Measurements from ENCODE around the gene PSAT1. TPM values are rescaled to one million over a fixed set of nuclear protein-coding genes. Genes with fewer than 3 reads are reported as not detected.

The PSAT1 gene
- total and polyA plus RNA-seq, 2 experiments from 2014 or later, result 414 to 486 TPM

- H3K79me2 ChIP-seq (replicated peaks; ENCODE audit: insufficient read depth), result peaks cover 100% of the 10 kb centered on the region
- peaks cover 82% of the 10 kb centered on the region for H4K20me1 ChIP-seq (replicated peaks; ENCODE audit: insufficient read depth)
- Mint-ChIP-seq H3K9me3 (no peaks in the 10 kb centered on the region), H3K4me1 (peaks cover 31% of the 10 kb centered on the region), H3K36me3 (ENCODE audit: low read depth) (peaks cover 100% of the 10 kb centered on the region), H3K27me3 (ENCODE audit: insufficient read depth, low read depth, poor library complexity) (peaks cover 25% of the 10 kb centered on the region), H3K4me3 (no peak overlapping the region), H3K27ac (peak overlapping the region; percentile 62)
- peaks cover 27% of the 10 kb centered on the region for H3F3A ChIP-seq (replicated peaks; ENCODE audit: low read depth)
- ATAC-seq (no peak), DNase-seq (ENCODE audit: low spot score) (no peak)
- H3K4me2 ChIP-seq, result no peak overlapping the region
- peaks cover 95% of the 10 kb centered on the region for H3K36me3 ChIP-seq (ENCODE audit: insufficient read depth)
- no peaks in the 10 kb centered on the region; the same call in 1 of the 2 replicates for H3K4me1 ChIP-seq (ENCODE audit: insufficient read depth)
- H2AFZ ChIP-seq, result no peak overlapping the region
- no peak overlapping the region for H3K4me3 ChIP-seq
- no peaks in the 10 kb centered on the region for H3K9me2 ChIP-seq (ENCODE audit: insufficient read depth)
- TF ChIP-seq ZNF331 (CRISPR knock-in tag; IDR thresholded peaks at IDR 0.05; ENCODE audit: low read depth), result no peak
- peak; percentile 17 for TF ChIP-seq POLR2AphosphoS5 (IDR thresholded peaks at IDR 0.05; ENCODE audit: low read depth)
- TF ChIP-seq ZNF114 (CRISPR knock-in tag; IDR thresholded peaks at IDR 0.05), result no peak
- H3K27ac ChIP-seq (ENCODE audit: low read depth), result 0 out of 2 replicates have a peak overlapping the region, but pooled peaks have one; percentile 50
- no peaks in the 10 kb centered on the region for H3K27me3 ChIP-seq (ENCODE audit: insufficient read depth)
Measured at GRCh38 chr9:78306222-78307076, 9.5 kb downstream of the PSAT1 start.

- peaks cover 95% of the 10 kb centered on the region for H3K36me3 ChIP-seq (ENCODE audit: insufficient read depth)
- no peak for TF ChIP-seq CREB1 (CRISPR knock-in tag; IDR thresholded peaks at IDR 0.05; ENCODE audit: low read depth)
- no peak for TF ChIP-seq EZH2 (IDR thresholded peaks at IDR 0.05; ENCODE audit: low read depth, unreplicated experiment)
- no peak for TF ChIP-seq NANOG (IDR thresholded peaks at IDR 0.05; ENCODE audit: borderline replicate concordance)
- TF ChIP-seq, protein P1, sequence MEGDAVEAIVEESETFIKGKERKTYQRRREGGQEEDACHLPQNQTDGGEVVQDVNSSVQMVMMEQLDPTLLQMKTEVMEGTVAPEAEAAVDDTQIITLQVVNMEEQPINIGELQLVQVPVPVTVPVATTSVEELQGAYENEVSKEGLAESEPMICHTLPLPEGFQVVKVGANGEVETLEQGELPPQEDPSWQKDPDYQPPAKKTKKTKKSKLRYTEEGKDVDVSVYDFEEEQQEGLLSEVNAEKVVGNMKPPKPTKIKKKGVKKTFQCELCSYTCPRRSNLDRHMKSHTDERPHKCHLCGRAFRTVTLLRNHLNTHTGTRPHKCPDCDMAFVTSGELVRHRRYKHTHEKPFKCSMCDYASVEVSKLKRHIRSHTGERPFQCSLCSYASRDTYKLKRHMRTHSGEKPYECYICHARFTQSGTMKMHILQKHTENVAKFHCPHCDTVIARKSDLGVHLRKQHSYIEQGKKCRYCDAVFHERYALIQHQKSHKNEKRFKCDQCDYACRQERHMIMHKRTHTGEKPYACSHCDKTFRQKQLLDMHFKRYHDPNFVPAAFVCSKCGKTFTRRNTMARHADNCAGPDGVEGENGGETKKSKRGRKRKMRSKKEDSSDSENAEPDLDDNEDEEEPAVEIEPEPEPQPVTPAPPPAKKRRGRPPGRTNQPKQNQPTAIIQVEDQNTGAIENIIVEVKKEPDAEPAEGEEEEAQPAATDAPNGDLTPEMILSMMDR (conservative IDR thresholded peaks at IDR 0.05; ENCODE audit: low read depth in 2 of 2), result no peak
- no peak for TF ChIP-seq EZH2phosphoT487 (IDR thresholded peaks at IDR 0.05; ENCODE audit: unreplicated experiment)
- H3K4me2 ChIP-seq, result no peak overlapping the region
- peaks cover 27% of the 10 kb centered on the region for H3F3A ChIP-seq (replicated peaks; ENCODE audit: low read depth)
- H3K27me3 ChIP-seq (ENCODE audit: insufficient read depth), result no peaks in the 10 kb centered on the region
- no peak for DNase-seq (ENCODE audit: low spot score)
- H3K79me2 ChIP-seq (replicated peaks; ENCODE audit: insufficient read depth), result peaks cover 100% of the 10 kb centered on the region
- peaks cover 89% of the 10 kb centered on the region for H4K20me1 ChIP-seq (replicated peaks; ENCODE audit: insufficient read depth)
- no peaks in the 10 kb centered on the region; the same call in 1 of the 2 replicates for H3K4me1 ChIP-seq (ENCODE audit: insufficient read depth)
- Mint-ChIP-seq H3K27ac (no peak overlapping the region), H3K9me3 (no peaks in the 10 kb centered on the region), H3K4me3 (no peak overlapping the region; the same call in 2 of the 3 replicates), H3K4me1 (peaks cover 27% of the 10 kb centered on the region), H3K27me3 (ENCODE audit: insufficient read depth, low read depth, poor library complexity) (peaks cover 22% of the 10 kb centered on the region), H3K36me3 (ENCODE audit: low read depth) (peaks cover 100% of the 10 kb centered on the region)
- ATAC-seq, result no peak
- H3K4me3 ChIP-seq, result no peak overlapping the region
- H2AFZ ChIP-seq, result no peak overlapping the region
- H3K9me2 ChIP-seq (ENCODE audit: insufficient read depth), result no peaks in the 10 kb centered on the region
- H3K27ac ChIP-seq (ENCODE audit: low read depth), result peak overlapping the region; percentile 56
Measured at GRCh38 chr9:78307360-78307759, 10.4 kb downstream of the PSAT1 start.
